Right cardiac atrium (tissue), 5 donors: ENCODE results near the gene CELA2A. TPM values are rescaled to one million over a fixed set of nuclear protein-coding genes. Genes with fewer than 3 reads are reported as not detected.
"Not testable (repeated sequence)": the region's sequence is repeated elsewhere in the genome, so short reads cannot be mapped to it uniquely, and the experiment has no call there.

Experiments used
- ATAC-seq, 2 donors: fragments of 200-7000 bp; cut with Tn5 transposase; one replicate each; pipeline versions ENCODE4 v1.8.0 to v1.9.1; 2020; ENCODE audit warnings: moderate library complexity in 2 of 2, mild to moderate bottlenecking in 1 of 2
- DNase-seq, 3 donors: peaks; one replicate each; pipeline ENCODE4 v3.0.0-alpha.2; 2020
- H3K27ac ChIP-seq: one replicate; pipeline ENCODE4 v1.5.1; 2013; ENCODE audit warnings: mild to moderate bottlenecking, low read length, control low read depth, moderate library complexity
- H3K27me3 ChIP-seq: one replicate; pipeline ENCODE4 v1.6.1; 2013; ENCODE audit not compliant: control insufficient read depth, insufficient read depth
- H3K4me1 ChIP-seq: one replicate; pipeline ENCODE4 v1.6.1; 2013; ENCODE audit warnings: low read length; ENCODE audit not compliant: control insufficient read depth, insufficient read depth
- H3K4me3 ChIP-seq: one replicate; pipeline ENCODE4 v1.5.1; 2013; ENCODE audit warnings: low read length, control low read depth
- H3K9me3 ChIP-seq: one replicate; pipeline ENCODE4 v1.6.1; 2013; ENCODE audit warnings: low read length; ENCODE audit not compliant: control insufficient read depth
- WGBS: extraction: QIAGEN DNeasy Blood & Tissue Kit; methylation state at CpG from one replicate; pipeline ENCODE4 v1.1.7; 2013; 5-methylcytosine and 5-hydroxymethylcytosine counted together
- intact Hi-C, 4 donors: fragments of 100-400 bp; cut with DNase I; formaldehyde crosslinking; loops; one replicate each; pipeline versions ENCODE4 v1.11.0 to v1.14.0; 2022 to 2023
- polyA plus RNA-seq: library from polyadenylated mRNA; stranded (reverse); fragments of 200-250 nt; gene quantifications from one replicate; pipeline ENCODE4 v1.2.3, GENCODE V29; 2013
- total RNA-seq, 4 donors: library from RNA; stranded (reverse); fragmentation: NEBNext Ultra II Directional; extraction: Animal tissue kit (Norgen Biotek cat#: 25700); gene quantifications; one replicate each; pipeline ENCODE4 v1.2.1, GENCODE V29; 2021
- donor health status: healthy with polysubstance abuse.
- donor health status: DM: no; HTN: yes; CAD: no.
- donor health status: DM: no; HTN: no; CAD: no.
- donor health status: DM: no; HTN: yes; CAD: no; lungs with severe emphysema.
- donor health status: DM: yes; HTN: yes; CAD: no.

Gene CELA2A
- total and polyA plus RNA-seq, 5 donors = not detected

- H3K4me3 ChIP-seq, H3K27ac ChIP-seq, H3K4me1 ChIP-seq, DNase-seq, ATAC-seq, H3K9me3 ChIP-seq, H3K27me3 ChIP-seq, intact Hi-C loops: not testable (repeated sequence)
- WGBS = 68% methylated on average over 8 of the region's 8 CpGs
These were observed 21.8 kb upstream of the CELA2A start for GRCh38 chr1:15434739-15435138.

- no peaks in the 10 kb centered on the region for H3K27me3 ChIP-seq
- H3K9me3 ChIP-seq = no peaks in the 10 kb centered on the region
- no peak for ATAC-seq
- intact Hi-C loops = no loop called here
- H3K27ac ChIP-seq = no peak overlapping the region
- no peak overlapping the region for H3K4me3 ChIP-seq
- no peak for DNase-seq
- 94% methylated on average over 17 of the region's 17 CpGs for WGBS
- no peaks in the 10 kb centered on the region for H3K4me1 ChIP-seq
These were observed 21.1 kb upstream of the CELA2A start for GRCh38 chr1:15435239-15436077.

DNA sequence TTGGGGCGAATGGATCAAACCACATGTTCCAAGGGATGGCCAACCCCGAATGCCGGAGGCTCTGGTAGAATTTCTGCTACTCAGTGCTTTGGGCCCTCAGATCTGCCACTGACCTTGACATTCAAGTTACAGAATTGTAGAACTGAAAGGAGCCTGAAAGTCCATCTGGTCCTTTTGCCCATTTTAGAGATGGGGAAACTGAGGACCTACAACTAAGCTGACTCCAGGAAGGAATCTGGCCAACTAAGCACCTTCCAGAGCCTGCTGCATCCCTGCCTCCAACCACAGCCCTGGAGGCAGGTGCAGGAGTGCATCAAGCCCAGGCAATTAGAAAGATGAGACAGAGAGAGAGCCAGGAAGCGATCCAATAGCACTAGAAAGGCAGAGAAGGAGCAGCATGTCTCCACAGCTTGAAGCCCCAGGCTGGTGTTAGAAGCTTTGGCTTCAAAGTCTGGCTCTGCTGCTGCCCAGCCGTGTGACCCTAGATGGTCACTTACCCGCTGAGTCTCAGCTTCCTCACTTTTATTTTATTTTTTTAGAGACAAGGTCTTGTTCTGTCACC is 19.6 kb upstream of the CELA2A start:
- no peak for ATAC-seq
- Histone ChIP-seq H3K4me1 (no peaks in the 10 kb centered on the region), H3K9me3 (no peaks in the 10 kb centered on the region), H3K27me3 (no peaks in the 10 kb centered on the region), H3K4me3 (no peak overlapping the region), H3K27ac (no peak overlapping the region)
- 92% methylated on average over 6 of the region's 6 CpGs for WGBS
- intact Hi-C loops = no loop called here
- no peak for DNase-seq

- no peak for DNase-seq
- intact Hi-C loops = no loop called here
- H3K4me3 ChIP-seq = no peak overlapping the region
- H3K9me3 ChIP-seq = no peaks in the 10 kb centered on the region
- H3K4me1 ChIP-seq = peaks cover under 1% of the 10 kb centered on the region
- ATAC-seq = no peak
- H3K27ac ChIP-seq = no peak overlapping the region
- H3K27me3 ChIP-seq = no peaks in the 10 kb centered on the region
- WGBS = 96% methylated on average over 14 of the region's 14 CpGs
These were observed 17.2 kb upstream of the CELA2A start for GRCh38 chr1:15439325-15439724.

DNA sequence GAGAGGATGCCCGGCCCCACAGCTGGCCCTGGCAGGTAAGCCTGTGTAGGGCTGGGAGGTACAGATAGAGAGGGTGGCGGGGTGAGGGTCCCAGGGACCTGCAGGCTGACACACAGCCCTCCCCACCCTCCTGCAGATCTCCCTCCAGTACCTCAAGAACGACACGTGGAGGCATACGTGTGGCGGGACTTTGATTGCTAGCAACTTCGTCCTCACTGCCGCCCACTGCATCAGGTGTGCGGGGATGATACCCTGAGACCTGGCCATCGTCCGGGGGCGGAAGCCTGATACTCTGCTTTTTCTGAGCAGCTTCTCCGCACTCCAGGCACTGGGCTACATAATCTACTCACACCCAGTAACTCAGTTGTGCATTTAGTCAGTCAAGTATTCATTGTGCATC is 16.2 kb upstream of the CELA2A start:
- H3K4me3 ChIP-seq = no peak overlapping the region
- WGBS = 86% methylated on average over 13 of the region's 13 CpGs
- intact Hi-C loops = no loop called here
- H3K4me1 ChIP-seq = peaks cover 2% of the 10 kb centered on the region
- ATAC-seq = peak in 1 of 2 donors; percentile 29
- no peak overlapping the region for H3K27ac ChIP-seq
- no peak for DNase-seq
- H3K27me3 ChIP-seq = no peaks in the 10 kb centered on the region
- no peaks in the 10 kb centered on the region for H3K9me3 ChIP-seq

- Histone ChIP-seq H3K4me1 (peaks cover 2% of the 10 kb centered on the region), H3K27ac (no peak overlapping the region), H3K27me3 (no peaks in the 10 kb centered on the region), H3K4me3 (no peak overlapping the region), H3K9me3 (no peaks in the 10 kb centered on the region)
- 79% methylated on average over 6 of the region's 6 CpGs for whole genome bisulfite sequencing
- DNase-seq = no peak
- no peak for ATAC-seq
- intact Hi-C loops = no loop called here
These were observed 15.3 kb upstream of the CELA2A start for GRCh38 chr1:15441247-15441646.

DNA sequence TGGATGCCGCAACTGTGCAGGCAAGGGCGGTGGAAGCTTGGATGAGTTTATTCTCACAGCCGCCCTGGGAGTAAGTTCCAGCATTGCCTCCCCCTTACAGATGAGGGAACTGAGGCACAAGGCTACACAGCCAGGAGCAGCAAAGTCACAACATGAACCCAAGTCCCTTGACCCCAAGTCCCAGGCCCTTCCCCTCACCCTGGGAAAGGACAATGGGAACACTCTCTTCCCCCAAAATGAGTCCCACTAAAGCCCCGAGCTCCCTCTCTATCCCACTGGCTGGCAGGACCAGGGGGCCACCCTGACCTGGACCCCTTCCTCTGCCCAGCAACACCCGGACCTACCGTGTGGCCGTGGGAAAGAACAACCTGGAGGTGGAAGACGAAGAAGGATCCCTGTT is 14.4 kb upstream of the CELA2A start:
- intact Hi-C loops = no loop called here

DNA sequence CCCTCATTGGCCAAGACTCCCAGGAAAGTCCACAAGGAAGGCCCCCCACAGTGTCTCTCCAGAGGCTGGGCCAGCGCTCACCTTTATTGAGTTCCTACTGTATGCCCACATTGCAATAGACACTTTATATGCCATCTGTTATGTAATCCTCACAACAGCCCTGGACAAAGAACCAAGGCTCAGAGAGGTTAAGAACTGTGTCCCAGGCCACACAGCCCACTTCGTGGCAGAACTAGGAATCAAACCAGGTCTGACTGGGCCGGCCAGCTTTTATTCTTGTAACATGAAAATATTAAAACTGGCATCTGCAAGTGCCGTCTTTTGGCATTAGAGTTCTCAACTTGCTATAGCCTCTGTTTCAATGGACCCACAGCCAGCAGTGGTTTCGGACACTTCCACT is 13.8 kb upstream of the CELA2A start:
- 83% methylated on average over 5 of the region's 5 CpGs for WGBS
- ATAC-seq = no peak
- Histone ChIP-seq H3K27ac (no peak overlapping the region), H3K4me3 (no peak overlapping the region), H3K27me3 (no peaks in the 10 kb centered on the region), H3K4me1 (peaks cover 2% of the 10 kb centered on the region), H3K9me3 (no peaks in the 10 kb centered on the region)
- intact Hi-C loops = no loop called here
- DNase-seq = no peak

More for the DNA sequence above, 14.4 kb upstream of the CELA2A start:
- no peak overlapping the region for H3K27ac ChIP-seq
- DNase-seq (peak in 1 of 3 donors; percentile 5), ATAC-seq (no peak)
- peaks cover 2% of the 10 kb centered on the region for H3K4me1 ChIP-seq
- no peak overlapping the region for H3K4me3 ChIP-seq
- WGBS = 87% methylated on average over 8 of the region's 8 CpGs
- H3K27me3 ChIP-seq = no peaks in the 10 kb centered on the region
- no peaks in the 10 kb centered on the region for H3K9me3 ChIP-seq

DNA sequence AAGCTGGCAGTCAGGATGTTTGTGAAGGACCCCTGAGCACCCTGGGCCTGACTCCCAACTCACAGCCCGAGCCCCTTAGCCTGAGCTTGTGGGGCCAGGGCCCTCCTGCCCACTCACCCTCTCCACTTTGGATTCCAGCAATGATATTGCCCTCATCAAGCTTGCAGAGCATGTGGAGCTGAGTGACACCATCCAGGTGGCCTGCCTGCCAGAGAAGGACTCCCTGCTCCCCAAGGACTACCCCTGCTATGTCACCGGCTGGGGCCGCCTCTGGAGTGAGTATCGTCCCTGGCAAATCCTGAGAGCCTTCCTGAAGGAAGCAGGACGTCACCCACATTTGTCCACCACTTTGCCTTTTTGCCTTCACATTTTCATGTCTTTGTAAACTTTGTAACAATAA is 13.3 kb upstream of the CELA2A start:
- H3K27me3 ChIP-seq = no peaks in the 10 kb centered on the region
- WGBS = 63% methylated on average over 5 of the region's 5 CpGs
- no peak overlapping the region for H3K4me3 ChIP-seq
- no peak overlapping the region for H3K27ac ChIP-seq
- intact Hi-C loops = no loop called here
- DNase-seq (peak in 1 of 3 donors; percentile 6), ATAC-seq (peak in 1 of 2 donors; percentile 22)
- no peaks in the 10 kb centered on the region for H3K9me3 ChIP-seq
- peaks cover 2% of the 10 kb centered on the region for H3K4me1 ChIP-seq

DNA sequence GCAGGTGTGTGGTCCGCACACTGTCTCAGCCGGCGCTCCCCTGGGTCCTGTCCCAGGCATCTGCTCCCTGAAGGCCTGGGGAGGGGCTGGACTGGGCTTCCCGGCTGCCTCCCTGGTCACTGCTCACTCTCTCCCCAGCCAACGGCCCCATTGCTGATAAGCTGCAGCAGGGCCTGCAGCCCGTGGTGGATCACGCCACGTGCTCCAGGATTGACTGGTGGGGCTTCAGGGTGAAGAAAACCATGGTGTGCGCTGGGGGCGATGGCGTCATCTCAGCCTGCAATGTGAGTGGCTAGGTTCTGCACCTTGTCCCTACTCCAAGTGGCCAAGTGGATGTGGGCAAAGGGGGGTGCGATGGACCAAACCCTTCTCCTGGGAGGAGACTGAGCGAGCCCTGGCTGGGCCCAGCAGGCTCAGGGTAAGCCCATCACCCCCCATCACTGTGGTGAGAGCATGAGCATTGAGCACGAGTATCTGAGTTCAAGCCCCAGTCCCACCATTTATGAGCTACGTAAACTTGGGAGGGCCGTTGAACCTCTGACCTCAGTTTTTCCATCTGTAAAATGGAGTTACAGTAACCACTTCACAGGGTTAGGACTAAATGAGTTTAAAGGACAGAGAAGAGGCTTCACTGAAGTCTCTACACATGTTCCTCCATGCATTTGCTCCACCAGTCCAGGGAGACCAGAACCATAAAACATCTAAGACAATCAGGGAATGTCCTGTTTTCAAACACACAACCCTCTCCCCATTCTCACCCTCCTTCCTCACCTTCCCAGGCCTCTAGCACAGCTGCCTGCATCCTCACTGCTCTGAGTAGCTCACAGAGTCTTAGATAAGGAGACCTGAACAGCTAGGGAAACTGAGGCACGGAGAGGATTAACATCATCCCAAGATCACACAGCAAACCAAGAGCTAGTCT is 11.8 kb upstream of the CELA2A start:
- peaks cover 2% of the 10 kb centered on the region for H3K4me1 ChIP-seq
- no peaks in the 10 kb centered on the region for H3K27me3 ChIP-seq
- H3K4me3 ChIP-seq = no peak overlapping the region
- 59% methylated on average over 17 of the region's 17 CpGs for WGBS
- H3K9me3 ChIP-seq = no peaks in the 10 kb centered on the region
- intact Hi-C loops = no loop called here
- ATAC-seq (no peak), DNase-seq (peak in 1 of 3 donors; percentile 18)
- H3K27ac ChIP-seq = no peak overlapping the region
